A673 (cell line): ENCODE data around the gene PRDM16. TPM values are rescaled to one million over a fixed set of nuclear protein-coding genes. Genes with fewer than 3 reads are reported as not detected.

Source experiments
- BruUV-seq: library from RNA; stranded (reverse); fragments of 400-500 nt; replicated peaks from 2 replicates; lab custom pipeline; 2021; lab: Mats Ljungman, UMichigan
- CTCF ChIA-PET: fragments of 300-600 bp; sonication (Branson Sonifier 250); formaldehyde crosslinking; loops from one replicate; lab custom pipeline; 2022; ENCODE audit warnings: antibody characterized with exemption; lab: Charles Lee
- POLR2A ChIA-PET: fragments of 300-600 bp; sonication (Branson Sonifier 250); formaldehyde crosslinking; loops from one replicate; lab custom pipeline; 2022; ENCODE audit warnings: antibody characterized with exemption; ENCODE audit not compliant: low non-redundant PET; lab: Charles Lee
- DNase-seq: peaks from one replicate; pipeline ENCODE4 v3.0.0-alpha.2; 2015; ENCODE audit warnings: low spot score
- H3K27ac ChIP-seq: fragments of 200-600 bp; sonication (generic); 2 replicates; pipeline ENCODE4 v1.5.1; 2016; ENCODE audit warnings: mixed run types, low read depth, mild to moderate bottlenecking, mixed read lengths, antibody characterized with exemption, low read length; ENCODE audit not compliant: poor library complexity, severe bottlenecking
- H3K27me3 ChIP-seq: fragments of 200-600 bp; sonication (generic); replicated peaks from 2 replicates; pipeline ENCODE4 v1.6.1; 2017; ENCODE audit warnings: mixed run types, low read depth, mild to moderate bottlenecking, mixed read lengths, antibody characterized with exemption, low read length; ENCODE audit not compliant: insufficient read depth, poor library complexity
- H3K36me3 ChIP-seq: fragments of 200-600 bp; sonication (generic); 2 replicates; pipeline ENCODE4 v1.6.1; 2016; ENCODE audit warnings: mixed run types, mild to moderate bottlenecking, mixed read lengths, antibody characterized with exemption, low read length; ENCODE audit not compliant: insufficient read depth, poor library complexity, severe bottlenecking
- H3K4me1 ChIP-seq: fragments of 200-600 bp; sonication (generic); 2 replicates; pipeline ENCODE4 v1.6.1; 2017; ENCODE audit warnings: mixed run types, mild to moderate bottlenecking, mixed read lengths, antibody characterized with exemption, low read length; ENCODE audit not compliant: insufficient read depth, poor library complexity, severe bottlenecking
- H3K4me3 ChIP-seq: fragments of 200-600 bp; sonication (generic); 2 replicates; pipeline ENCODE4 v1.5.1; 2016; ENCODE audit warnings: low read depth, mixed run types, mild to moderate bottlenecking, mixed read lengths, low read length; ENCODE audit not compliant: poor library complexity, severe bottlenecking
- H3K9me3 ChIP-seq: fragments of 200-600 bp; sonication (generic); 2 replicates; pipeline ENCODE4 v1.6.1; 2016; ENCODE audit warnings: mixed run types, low read depth, mild to moderate bottlenecking, mixed read lengths, antibody characterized with exemption, low read length; ENCODE audit not compliant: poor library complexity, severe bottlenecking
- EZH2 ChIP-seq: fragments of 200-600 bp; sonication (generic); IDR thresholded peaks from 2 replicates; pipeline ENCODE4 v1.6.1; 2017; ENCODE audit warnings: borderline replicate concordance, low read depth, mild to moderate bottlenecking, mixed read lengths, antibody characterized with exemption, low read length; ENCODE audit not compliant: poor library complexity, severe bottlenecking
- intact Hi-C: fragments of 100-400 bp; cut with micrococcal nuclease; formaldehyde crosslinking; loops from one replicate; pipeline ENCODE4 v1.10.0; 2022; ENCODE audit not compliant: unreplicated experiment
- total RNA-seq: library from RNA; stranded (reverse); gene quantifications from 2 replicates; pipeline ENCODE4 v1.2.3, GENCODE V29; 2021
- TF ChIP-seq, protein P1 (sequence below): fragments of 300-800, 200-600 bp; sonication (generic); conservative IDR thresholded peaks from 2 replicates; pipeline ENCODE4 v1.5.1; 2017; ENCODE audit warnings: low read depth, mild to moderate bottlenecking, antibody characterized with exemption, low read length, moderate library complexity, mixed read lengths

Gene PRDM16
- total RNA-seq, 1 experiment from 2014 or later: 0.49 TPM

- no peak for DNase-seq
- Histone ChIP-seq H3K9me3 (no peaks in the 10 kb centered on the region), H3K4me1 (no peaks in the 10 kb centered on the region), H3K36me3 (no peaks in the 10 kb centered on the region), H3K27ac (no peak overlapping the region), H3K4me3 (no peak overlapping the region), H3K27me3 (peaks cover 5% of the 10 kb centered on the region)
- ChIA-PET CTCF (no interaction called here), POLR2A (no interaction called here)
- TF ChIP-seq, protein P1, sequence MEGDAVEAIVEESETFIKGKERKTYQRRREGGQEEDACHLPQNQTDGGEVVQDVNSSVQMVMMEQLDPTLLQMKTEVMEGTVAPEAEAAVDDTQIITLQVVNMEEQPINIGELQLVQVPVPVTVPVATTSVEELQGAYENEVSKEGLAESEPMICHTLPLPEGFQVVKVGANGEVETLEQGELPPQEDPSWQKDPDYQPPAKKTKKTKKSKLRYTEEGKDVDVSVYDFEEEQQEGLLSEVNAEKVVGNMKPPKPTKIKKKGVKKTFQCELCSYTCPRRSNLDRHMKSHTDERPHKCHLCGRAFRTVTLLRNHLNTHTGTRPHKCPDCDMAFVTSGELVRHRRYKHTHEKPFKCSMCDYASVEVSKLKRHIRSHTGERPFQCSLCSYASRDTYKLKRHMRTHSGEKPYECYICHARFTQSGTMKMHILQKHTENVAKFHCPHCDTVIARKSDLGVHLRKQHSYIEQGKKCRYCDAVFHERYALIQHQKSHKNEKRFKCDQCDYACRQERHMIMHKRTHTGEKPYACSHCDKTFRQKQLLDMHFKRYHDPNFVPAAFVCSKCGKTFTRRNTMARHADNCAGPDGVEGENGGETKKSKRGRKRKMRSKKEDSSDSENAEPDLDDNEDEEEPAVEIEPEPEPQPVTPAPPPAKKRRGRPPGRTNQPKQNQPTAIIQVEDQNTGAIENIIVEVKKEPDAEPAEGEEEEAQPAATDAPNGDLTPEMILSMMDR: no peak
- no peak for TF ChIP-seq EZH2
- BruUV-seq: no TSS peak
- intact Hi-C loops: no loop called here
Measured at GRCh38 chr1:3124246-3124645, 55.2 kb downstream of the PRDM16 start.

- CTCF ChIA-PET: no interaction called here
Measured at GRCh38 chr1:3125078-3125477, 56.1 kb downstream of the PRDM16 start.

DNA sequence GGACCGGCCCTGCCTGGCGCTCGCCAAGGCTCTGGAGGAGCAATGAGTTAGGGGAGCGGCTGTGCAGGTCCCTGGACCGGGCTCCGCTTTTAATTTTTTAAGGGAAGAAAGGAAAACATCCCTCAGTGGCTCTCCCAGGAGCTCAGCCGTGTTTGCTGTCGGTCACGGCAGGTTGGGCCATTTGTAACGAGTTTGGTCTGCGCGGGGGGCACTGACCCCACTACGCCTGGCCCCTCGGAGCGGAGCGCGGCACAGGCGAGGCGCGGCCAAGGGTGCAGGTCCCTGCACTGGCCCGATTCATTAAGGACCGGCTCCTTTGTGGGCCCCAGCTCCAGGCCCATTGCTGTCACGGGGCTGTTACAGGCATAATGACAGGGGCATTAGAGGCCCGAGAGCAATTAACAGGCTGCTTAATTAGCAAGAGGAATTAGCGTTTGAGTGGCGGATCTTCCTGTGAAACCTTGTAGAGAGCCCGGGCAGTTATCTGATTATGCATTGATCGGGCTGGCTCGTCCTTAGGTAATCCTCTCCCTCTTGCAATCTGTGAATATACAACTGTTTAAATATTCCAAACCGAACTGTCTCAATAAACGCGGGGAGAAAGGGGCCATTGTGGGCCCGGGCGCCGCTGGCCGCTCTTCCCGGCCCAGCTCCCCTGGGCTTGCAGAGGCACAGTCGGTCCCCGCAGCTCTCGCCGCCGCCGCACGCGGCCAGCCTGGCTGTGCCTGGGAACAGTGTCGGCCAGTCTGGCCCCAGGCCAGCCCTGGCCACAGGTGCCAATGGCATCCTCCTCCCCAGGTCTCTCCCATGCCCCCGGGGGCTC is 56.8 kb downstream of the PRDM16 start:
- CTCF ChIA-PET: no interaction called here
- DNase-seq: no peak

More at GRCh38 chr1:3125078-3125477, 56.1 kb downstream of the PRDM16 start:
- Histone ChIP-seq H3K4me1 (no peaks in the 10 kb centered on the region), H3K27me3 (peaks cover 5% of the 10 kb centered on the region), H3K9me3 (no peaks in the 10 kb centered on the region), H3K27ac (no peak overlapping the region), H3K36me3 (no peaks in the 10 kb centered on the region), H3K4me3 (no peak overlapping the region)
- POLR2A ChIA-PET: no interaction called here
- no peak for TF ChIP-seq EZH2
- TF ChIP-seq, protein P1: no peak
- no TSS peak for BruUV-seq
- DNase-seq: no peak
- intact Hi-C loops: no loop called here

More for the DNA sequence above, 56.8 kb downstream of the PRDM16 start:
- Histone ChIP-seq H3K36me3 (no peaks in the 10 kb centered on the region), H3K27me3 (peaks cover 6% of the 10 kb centered on the region), H3K27ac (no peak overlapping the region), H3K9me3 (no peaks in the 10 kb centered on the region), H3K4me3 (no peak overlapping the region), H3K4me1 (no peaks in the 10 kb centered on the region)
- TF ChIP-seq, protein P1: no peak
- TF ChIP-seq EZH2: no peak
- no TSS peak for BruUV-seq
- intact Hi-C loops: no loop called here
- POLR2A ChIA-PET: no interaction called here
